ENCODE data around the gene PCDHA10.
"Not testable (repeated sequence)": the region's sequence is repeated elsewhere in the genome, so short reads cannot be mapped to it uniquely, and the experiment has no call there.

DNA sequence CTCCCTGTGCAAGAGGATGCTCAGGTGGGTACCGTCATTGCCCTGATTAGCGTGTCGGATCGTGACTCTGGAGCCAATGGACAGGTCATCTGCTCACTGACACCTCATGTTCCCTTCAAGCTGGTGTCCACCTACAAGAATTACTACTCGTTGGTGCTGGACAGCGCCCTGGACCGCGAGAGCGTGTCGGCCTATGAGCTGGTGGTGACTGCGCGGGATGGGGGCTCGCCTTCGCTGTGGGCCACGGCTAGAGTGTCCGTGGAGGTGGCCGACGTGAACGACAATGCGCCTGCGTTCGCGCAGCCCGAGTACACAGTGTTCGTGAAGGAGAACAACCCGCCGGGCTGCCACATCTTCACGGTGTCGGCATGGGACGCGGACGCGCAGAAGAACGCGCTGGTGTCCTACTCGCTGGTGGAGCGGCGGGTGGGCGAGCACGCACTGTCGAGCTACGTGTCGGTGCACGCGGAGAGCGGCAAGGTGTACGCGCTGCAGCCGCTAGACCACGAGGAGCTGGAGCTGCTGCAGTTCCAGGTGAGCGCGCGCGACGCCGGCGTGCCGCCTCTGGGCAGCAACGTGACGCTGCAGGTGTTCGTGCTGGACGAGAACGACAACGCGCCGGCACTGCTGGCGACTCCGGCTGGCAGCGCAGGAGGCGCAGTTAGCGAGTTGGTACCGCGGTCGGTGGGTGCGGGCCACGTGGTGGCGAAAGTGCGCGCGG lies 21.0 kb downstream of the PCDHA10 start:
- TF ChIP-seq, protein P1, sequence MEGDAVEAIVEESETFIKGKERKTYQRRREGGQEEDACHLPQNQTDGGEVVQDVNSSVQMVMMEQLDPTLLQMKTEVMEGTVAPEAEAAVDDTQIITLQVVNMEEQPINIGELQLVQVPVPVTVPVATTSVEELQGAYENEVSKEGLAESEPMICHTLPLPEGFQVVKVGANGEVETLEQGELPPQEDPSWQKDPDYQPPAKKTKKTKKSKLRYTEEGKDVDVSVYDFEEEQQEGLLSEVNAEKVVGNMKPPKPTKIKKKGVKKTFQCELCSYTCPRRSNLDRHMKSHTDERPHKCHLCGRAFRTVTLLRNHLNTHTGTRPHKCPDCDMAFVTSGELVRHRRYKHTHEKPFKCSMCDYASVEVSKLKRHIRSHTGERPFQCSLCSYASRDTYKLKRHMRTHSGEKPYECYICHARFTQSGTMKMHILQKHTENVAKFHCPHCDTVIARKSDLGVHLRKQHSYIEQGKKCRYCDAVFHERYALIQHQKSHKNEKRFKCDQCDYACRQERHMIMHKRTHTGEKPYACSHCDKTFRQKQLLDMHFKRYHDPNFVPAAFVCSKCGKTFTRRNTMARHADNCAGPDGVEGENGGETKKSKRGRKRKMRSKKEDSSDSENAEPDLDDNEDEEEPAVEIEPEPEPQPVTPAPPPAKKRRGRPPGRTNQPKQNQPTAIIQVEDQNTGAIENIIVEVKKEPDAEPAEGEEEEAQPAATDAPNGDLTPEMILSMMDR (IDR thresholded peaks at IDR 0.05) = not testable (repeated sequence)
- TF ChIP-seq POLR2A, EP300 (IDR thresholded peaks at IDR 0.05): not testable (repeated sequence)
